A549 (cell line): ENCODE results near the gene KLHL29.

ENCODE experiments used
- MAFK ChIP-seq: fragments of 450-650 bp; IDR thresholded peaks from 2 replicates; pipeline ENCODE4 v1.6.1; 2014; ENCODE audit not compliant: partially characterized antibody
- NR3C1 ChIP-seq: fragments of >200 bp; sonication (Bioruptor Twin); formaldehyde crosslinking; IDR thresholded peaks from 3 replicates; pipeline ENCODE4 v1.6.1; 2017
- RAD21 ChIP-seq, 2 experiments: fragments of >200 bp in 1 of 2; sonication (Bioruptor Twin) in 1 of 2; formaldehyde crosslinking in 1 of 2; IDR thresholded peaks in 1 of 2; conservative IDR thresholded peaks in 1 of 2; 2 replicates in 1 of 2; 3 replicates in 1 of 2; pipeline ENCODE4 v1.6.1; 2012 to 2018; ENCODE audit warnings: inconsistent platforms in 1 of 2
- TF ChIP-seq, protein P1 (sequence below): fragments of >200 bp; sonication (Bioruptor Twin); formaldehyde crosslinking; IDR thresholded peaks from 3 replicates; pipeline ENCODE4 v1.5.1; 2016

DNA sequence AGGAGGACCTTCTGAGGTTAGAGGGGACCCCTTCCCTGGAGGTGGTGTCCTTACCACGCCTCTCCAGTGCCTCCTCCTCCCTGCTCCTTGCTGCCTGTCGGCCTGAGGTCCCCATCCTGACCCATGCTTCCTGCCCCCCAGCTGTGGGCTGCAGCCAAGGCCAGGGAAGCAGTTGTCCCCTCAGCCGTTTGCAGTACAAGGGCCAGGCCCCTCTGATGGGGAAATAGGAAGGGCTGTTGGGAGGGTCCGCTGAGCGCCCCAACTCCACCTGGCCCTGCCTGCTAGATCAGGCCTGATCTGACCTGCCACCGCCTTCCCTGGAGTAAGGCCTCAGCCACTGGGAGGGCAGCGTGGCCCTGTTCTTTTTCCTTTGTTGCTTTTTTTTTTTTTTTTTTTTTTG, 219.8 kb downstream of the KLHL29 start:
- TF ChIP-seq MAFK (no peak), RAD21 (conservative IDR thresholded peaks at IDR 0.05 in 1 of 2, IDR thresholded peaks at IDR 0.05 in 1 of 2) (no peak), NR3C1 (no peak)
- TF ChIP-seq, protein P1, sequence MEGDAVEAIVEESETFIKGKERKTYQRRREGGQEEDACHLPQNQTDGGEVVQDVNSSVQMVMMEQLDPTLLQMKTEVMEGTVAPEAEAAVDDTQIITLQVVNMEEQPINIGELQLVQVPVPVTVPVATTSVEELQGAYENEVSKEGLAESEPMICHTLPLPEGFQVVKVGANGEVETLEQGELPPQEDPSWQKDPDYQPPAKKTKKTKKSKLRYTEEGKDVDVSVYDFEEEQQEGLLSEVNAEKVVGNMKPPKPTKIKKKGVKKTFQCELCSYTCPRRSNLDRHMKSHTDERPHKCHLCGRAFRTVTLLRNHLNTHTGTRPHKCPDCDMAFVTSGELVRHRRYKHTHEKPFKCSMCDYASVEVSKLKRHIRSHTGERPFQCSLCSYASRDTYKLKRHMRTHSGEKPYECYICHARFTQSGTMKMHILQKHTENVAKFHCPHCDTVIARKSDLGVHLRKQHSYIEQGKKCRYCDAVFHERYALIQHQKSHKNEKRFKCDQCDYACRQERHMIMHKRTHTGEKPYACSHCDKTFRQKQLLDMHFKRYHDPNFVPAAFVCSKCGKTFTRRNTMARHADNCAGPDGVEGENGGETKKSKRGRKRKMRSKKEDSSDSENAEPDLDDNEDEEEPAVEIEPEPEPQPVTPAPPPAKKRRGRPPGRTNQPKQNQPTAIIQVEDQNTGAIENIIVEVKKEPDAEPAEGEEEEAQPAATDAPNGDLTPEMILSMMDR: no peak
